Measurements from ENCODE around the gene STAB1.

- TF ChIP-seq, protein P1, sequence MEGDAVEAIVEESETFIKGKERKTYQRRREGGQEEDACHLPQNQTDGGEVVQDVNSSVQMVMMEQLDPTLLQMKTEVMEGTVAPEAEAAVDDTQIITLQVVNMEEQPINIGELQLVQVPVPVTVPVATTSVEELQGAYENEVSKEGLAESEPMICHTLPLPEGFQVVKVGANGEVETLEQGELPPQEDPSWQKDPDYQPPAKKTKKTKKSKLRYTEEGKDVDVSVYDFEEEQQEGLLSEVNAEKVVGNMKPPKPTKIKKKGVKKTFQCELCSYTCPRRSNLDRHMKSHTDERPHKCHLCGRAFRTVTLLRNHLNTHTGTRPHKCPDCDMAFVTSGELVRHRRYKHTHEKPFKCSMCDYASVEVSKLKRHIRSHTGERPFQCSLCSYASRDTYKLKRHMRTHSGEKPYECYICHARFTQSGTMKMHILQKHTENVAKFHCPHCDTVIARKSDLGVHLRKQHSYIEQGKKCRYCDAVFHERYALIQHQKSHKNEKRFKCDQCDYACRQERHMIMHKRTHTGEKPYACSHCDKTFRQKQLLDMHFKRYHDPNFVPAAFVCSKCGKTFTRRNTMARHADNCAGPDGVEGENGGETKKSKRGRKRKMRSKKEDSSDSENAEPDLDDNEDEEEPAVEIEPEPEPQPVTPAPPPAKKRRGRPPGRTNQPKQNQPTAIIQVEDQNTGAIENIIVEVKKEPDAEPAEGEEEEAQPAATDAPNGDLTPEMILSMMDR (IDR thresholded peaks at IDR 0.05; ENCODE audit: borderline replicate concordance, extremely low read depth, low read length, poor library complexity, severe bottlenecking): no peak
- no peak for TF ChIP-seq EZH2 (IDR thresholded peaks at IDR 0.05; ENCODE audit: borderline replicate concordance, low read depth, low read length, severe bottlenecking)
Observed at GRCh38 chr3:52456800-52457183, 38.3 kb upstream of the STAB1 start.
